T-helper 2 cell (primary cell): ENCODE results near the gene ACTR2.

Experiments used
- DNase-seq, 5 experiments: peaks; one replicate each; pipeline versions ENCODE4 v3.0.0 to v3.0.0-alpha.2; 2012 to 2022

The ACTR2 gene

DNA sequence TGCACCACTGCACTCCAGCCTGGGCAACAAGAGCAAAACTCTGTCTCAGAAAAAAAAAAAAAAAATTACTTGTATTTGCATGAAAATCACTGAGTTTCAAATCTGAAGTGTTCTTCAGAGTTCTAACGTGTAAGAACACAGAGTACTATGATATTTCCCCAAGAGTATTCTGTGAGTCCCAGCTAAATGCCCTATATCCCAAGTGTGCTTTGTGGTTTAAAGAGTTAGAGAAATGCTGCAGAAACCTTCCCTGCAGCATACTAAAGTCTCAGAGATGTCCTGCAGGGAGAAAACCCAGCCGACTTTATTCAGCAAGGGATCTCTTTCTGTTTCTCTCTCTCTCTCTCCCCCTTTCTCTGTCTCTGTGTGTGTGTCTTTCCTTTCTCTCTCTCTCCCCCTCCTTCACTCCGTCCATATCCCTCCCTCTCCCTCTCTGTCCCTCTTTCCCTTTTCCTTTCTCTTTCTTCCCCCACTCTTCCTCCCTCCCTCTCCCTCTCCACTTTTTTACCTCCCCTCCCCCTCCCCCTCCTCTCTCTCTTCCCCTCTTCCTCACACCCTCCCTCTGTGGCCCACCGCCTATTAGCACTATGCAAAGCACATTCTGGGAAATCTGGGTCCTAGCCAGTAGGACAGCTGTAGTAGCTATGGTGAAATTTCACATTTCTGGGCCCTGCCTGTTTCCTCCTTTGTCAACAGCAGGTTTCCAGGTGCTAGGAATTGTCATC, 54.2 kb downstream of the ACTR2 start:
- DNase-seq: no peak

DNA sequence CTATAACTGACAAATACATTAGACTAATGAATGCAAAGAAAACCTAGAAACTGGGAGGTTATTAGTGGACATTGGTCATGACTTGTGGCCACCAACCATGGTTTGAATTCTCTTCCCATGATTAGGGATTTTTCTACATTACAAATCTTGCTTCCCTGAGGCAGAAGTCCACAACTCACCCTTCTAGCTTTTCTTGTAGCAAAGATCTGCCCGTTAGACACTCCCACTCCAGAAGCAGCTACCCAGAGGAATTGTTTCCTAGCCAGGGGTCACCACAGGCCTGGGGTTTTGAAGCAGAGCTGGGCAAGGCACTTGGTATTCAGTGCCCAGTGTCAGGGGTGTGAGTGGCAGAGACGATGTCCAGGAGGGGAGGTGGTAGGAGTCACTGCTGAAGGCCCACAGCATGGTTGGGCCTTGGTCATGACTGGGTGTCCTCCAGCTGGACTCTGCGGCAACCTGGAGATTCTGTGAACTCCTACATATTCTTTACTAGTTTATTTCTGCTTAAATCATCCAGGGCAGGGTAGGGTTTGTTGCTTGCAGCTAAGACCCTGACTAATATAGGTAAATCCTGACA, 54.9 kb downstream of the ACTR2 start:
- DNase-seq: no peak

DNA sequence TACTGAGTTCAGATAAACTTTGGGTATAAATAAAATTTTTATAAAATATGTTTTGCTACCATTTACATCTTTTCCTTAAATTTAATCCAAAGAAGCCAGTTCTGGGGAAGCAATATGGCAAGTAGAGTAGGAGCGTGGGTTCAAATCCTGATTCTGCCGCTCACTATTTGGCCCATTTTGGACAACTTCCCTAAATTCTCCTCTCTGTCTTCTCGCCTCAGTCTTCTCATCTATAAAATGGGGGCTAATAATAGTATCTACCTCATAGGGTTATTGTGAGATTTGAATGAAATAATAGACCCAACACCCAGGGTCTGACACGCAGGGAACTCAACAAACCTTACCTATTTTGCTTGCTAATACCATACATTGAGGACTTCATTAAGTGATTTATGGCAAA, 59.7 kb downstream of the ACTR2 start:
- no peak for DNase-seq

GRCh38 chr2:65291216-65292105, 63.8 kb downstream of the ACTR2 start:
- DNase-seq: no peak

DNA sequence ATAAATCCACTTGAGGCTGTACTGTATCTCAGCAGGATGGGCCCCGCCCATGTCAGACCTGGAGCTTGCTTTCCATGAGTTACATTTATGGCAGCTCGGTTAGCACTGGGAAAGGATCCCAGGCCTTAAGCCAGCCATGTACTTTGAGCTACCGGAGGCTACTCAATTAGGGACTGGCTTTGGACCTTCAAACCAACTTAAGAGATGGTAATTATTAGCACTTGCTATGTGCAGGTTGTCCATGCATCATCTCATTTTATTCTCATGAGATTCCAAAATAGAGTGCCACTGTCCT, 64.4 kb downstream of the ACTR2 start:
- DNase-seq: no peak

DNA sequence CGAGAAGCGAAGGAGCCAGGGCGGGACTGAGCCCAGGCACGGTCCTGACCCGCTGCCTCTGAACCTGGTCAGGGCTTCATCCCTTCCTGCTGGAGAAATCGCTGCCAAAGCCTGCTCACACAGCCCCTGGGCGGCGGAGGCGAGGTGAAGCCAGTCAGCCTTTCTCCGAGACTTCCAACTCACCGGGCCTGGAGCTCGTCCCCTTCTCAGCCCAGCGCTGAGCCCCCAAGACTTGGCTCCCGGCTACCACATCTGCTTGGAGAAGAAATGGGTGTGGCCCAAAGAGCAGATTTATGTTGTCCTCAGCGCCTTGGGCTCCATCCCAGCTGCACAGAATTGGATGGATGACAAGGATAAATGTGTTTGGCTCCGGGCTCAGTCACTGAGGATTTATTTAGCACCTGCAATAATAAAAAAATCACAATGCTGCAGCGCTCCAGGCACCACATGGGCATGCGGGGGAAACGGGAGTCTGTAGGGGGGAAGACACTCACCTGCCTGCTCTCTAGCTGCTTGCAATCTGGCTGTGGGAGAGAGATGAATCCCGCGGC, 64.9 kb downstream of the ACTR2 start:
- DNase-seq: no peak

DNA sequence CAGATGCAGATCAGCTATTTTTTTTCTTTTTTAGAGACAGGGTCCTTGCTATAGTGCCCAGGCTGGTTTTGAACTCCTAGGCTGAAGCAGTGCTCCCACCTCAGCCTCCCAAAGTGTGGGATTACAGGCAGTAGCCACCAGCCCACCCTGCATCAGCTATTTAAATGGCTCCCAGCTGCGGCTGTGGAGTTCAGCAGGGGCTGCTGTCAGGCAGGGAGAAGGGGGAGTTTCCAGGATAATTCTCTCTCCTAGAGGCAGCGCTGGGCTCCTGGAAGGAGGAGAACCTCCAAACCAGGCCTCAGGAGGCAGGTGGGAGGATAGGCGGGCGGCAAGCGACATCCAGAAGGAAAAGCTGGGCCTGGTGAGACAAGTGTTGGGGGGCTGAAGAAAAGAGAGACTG, 65.7 kb downstream of the ACTR2 start:
- DNase-seq: no peak

DNA sequence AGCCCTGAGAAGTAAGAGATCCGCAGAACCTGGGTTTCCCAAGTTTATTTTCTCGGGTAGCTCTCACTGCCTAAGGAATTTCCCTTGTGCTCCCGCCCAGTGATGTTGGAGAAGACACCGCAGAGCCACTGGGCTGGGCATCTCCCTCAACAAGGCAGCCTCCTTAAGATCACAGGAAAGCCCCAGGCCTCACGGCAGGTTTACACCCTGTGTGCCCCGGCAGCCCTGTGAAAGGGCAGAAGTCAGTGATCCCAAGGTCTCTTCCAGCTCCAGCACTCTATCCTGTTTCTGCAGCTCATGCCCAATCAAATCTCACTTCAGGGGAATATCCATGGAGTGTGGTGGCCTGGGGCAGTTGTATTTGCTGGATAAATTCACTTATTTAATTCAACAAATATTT, 66.5 kb downstream of the ACTR2 start:
- DNase-seq: no peak

- no peak for DNase-seq
These were observed 67.1 kb downstream of the ACTR2 start for GRCh38 chr2:65294701-65295100.

DNA sequence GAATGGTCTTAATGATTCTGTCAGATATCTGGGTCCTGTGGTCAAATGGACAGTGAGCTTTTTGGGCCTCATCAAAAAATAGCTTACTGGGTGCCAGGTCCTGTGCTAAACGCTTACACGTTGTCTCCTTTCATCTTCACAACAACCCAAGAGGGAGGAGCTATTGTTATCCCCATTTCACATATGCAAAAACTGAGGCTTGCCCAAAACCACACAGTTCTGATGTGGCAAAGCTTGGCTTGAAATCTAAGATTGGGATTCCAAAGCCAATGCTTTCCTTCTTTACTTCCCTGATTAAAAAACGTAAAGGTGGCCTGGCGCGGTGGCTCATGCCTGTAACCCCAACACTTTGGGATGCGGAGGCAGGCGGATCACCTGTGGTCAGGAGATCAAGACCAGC, 69.3 kb downstream of the ACTR2 start:
- DNase-seq: peak in 1 of 5 experiments; percentile 24

- DNase-seq: no peak
These were observed 69.9 kb downstream of the ACTR2 start for GRCh38 chr2:65297544-65297943.

DNA sequence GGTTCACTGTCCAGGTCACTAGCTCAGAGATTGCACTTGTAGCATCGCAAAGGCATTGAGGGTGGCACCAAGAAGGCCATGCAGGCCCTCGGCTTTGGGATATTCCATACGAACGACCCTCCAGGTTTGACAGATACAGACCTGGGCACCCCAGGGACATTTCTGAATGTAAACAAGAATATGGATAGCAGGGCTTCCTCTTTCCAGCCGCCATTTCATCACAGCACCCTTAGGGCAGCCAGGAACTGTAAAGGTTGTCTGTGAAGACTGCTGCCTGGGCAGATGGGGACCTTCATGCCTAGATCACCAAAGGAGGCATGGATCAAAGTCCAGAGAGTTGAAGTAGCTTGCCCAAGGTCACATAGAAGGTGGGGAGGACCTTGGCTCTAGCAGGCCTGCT, 70.5 kb downstream of the ACTR2 start:
- DNase-seq: no peak

GRCh38 chr2:65299246-65299645, 71.6 kb downstream of the ACTR2 start:
- DNase-seq: peak in 2 of 5 experiments; percentile 29 to 55

- no peak for DNase-seq
These were observed 72.6 kb downstream of the ACTR2 start for GRCh38 chr2:65300134-65300760.

DNA sequence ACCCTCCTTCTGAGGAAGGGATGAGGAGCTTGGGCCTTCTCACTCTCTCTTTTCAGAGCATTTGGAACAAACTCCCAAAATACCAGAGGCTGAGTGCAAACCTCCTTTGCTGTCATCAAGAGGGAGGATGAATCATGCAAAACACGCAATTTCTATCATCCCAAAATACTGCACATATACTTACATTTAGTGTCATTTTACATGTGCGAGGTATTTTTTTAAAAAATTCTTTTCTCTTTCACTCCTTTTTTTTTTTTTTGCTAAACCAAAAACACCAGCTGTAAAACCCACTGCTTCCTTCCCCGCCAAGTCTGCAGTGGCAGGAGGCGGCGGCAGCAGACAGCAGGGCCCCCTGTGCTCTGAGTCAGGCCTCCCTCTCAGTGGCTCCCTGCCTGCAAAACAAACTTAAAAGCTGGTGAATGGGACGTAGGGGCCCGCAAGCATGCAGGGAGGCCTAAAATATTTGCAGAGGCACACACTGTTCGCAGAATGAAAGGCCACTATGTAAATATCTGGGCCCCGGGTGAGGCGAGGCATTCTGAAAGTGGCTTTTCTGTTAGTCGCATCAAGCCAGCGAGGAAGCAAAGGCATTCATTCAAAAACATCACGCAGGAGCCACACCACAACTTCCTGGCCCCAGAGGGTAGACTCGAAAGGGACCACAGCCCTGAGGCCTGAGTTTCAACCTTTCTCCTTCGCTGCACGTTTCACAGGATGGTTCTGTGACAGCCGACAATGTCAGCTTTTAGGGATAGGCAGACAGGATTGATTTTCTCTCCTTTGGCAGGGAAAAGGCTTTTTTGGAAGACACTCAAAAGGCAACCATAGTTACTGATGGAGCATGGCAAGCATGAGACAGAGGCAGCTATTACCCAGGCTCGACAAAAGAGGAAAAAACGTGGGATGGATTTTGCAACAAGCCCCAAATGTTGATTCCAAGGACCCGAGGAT, 73.4 kb downstream of the ACTR2 start:
- peak in 4 of 5 experiments; percentile 26 to 93 (median 71) for DNase-seq

- no peak for DNase-seq
These were observed 78.3 kb downstream of the ACTR2 start for GRCh38 chr2:65305934-65306333.

GRCh38 chr2:65309699-65310098, 82.1 kb downstream of the ACTR2 start:
- no peak for DNase-seq

DNA sequence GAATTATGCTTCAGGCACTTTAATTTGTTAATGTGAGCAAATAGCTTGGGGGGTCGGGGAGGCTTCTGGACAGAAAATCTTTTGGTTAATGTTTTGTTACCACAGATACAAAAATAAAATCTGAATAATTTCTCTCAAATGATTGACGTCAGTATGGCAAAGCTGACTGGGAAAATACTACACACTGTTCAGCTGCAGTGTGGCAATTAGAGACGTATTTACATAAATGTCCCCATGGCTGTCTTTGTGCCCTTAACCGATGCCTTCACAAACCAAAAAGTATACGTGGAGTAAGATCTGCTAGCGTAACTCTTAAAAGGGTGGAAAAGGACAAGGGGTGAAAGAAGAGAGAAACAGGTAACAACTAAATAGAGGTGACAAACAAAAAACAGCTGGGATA, 83.4 kb downstream of the ACTR2 start:
- DNase-seq: no peak

DNA sequence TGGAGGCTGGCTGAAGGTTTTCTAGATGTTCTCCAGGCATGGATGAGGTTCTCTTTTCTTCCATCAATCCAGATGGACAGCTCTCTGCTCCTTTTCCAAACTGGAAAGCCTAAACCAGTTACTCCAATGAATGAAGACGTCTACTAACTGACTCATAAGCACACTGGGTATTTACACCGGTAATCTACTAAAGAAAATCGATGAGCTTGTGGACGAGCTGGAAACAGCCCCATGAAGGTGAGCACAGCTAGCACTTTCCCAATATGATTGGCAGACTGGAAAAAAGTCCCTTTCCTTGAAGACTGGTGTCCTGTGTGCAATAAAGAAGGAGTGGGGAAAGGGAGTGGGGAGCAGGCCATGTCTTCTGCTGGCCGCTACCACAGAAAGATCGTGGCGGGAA, 84.0 kb downstream of the ACTR2 start:
- DNase-seq: no peak

DNA sequence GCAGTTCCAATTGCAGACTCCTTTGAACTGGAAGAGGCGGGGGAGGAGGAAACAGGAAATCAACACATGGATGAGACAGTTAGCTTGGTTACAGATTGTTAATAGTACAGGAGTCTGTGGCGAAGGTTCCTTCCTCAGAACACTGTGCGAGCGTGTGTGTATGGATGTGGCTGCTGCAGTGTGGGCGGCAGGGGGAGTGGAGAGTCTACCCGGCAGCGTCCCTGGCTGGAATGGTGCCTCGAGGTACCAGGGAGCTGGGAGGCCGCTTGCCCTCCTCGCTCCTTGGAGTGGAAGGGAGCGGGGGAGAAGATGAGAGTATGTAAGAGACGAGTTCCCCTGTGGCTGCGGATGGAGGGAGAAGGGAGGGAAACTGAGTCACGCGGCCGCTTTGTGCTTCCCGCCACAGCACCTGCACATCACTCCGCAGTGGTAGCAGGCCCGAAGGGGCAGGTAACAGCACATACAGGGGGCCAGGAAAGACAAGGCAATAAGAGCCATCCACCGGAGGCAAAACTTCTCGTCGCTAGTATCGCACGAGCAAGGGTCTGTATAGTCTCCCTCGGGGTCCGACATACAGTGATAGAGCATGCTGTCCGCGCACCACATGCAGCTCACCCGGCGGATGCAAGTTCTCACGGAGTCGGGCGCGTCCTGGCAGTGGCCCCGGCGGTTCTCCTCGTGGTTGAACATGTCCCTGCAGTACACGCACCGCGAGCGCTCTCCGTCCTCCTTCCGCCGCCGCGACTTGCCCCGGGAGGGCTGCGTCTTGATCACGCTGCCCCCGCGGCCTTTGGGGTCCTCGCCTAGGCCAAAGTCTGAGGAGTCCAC, 85.7 kb downstream of the ACTR2 start:
- no peak for DNase-seq

DNA sequence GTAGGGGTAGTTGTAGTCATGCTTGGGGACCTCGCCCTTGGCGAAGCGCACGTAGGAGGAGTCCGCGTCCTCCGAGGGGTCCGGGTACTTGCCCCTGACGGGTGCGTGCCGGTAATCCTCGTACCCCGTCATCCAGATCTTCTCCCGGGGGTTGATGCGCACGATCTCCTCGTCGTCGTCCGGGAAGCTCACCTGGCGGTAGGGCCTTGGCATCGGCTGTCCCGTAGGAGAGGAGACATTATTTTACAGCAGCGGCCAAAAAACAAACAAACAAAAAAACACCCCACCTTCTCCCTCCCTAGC, 86.3 kb downstream of the ACTR2 start:
- DNase-seq: no peak
